Lung (tissue), 12 donors: ENCODE data around the gene CALML6. TPM values are rescaled to one million over a fixed set of nuclear protein-coding genes. Genes with fewer than 3 reads are reported as not detected.

Experiments used
- ATAC-seq: fragments of 200-7000 bp; cut with Tn5 transposase; one replicate; pipeline ENCODE4 v1.9.1; 2020; ENCODE audit warnings: moderate number of reproducible peaks; ENCODE audit not compliant: insufficient read depth, low FRiP score
- DNase-seq, 3 donors: peaks; one replicate each; pipeline ENCODE4 v3.0.0-alpha.2; 2013 to 2017
- H3K27ac ChIP-seq, 2 donors: one replicate each; pipeline ENCODE4 v1.5.1; 2013; ENCODE audit warnings: mild to moderate bottlenecking in 2 of 2, moderate library complexity in 2 of 2, control low read depth in 1 of 2, inconsistent platforms in 1 of 2, low read depth in 1 of 2, low read length in 1 of 2
- H3K27me3 ChIP-seq, 3 donors: one replicate each; pipeline ENCODE4 v1.5.1; 2013; ENCODE audit warnings: low read length in 2 of 3; ENCODE audit not compliant: control insufficient read depth in 3 of 3, insufficient read depth in 3 of 3
- H3K36me3 ChIP-seq, 4 donors: one replicate each; pipeline ENCODE4 v1.5.1; 2013; ENCODE audit warnings: low read length in 4 of 4, mild to moderate bottlenecking in 1 of 4, moderate library complexity in 1 of 4; ENCODE audit not compliant: control insufficient read depth in 4 of 4, insufficient read depth in 4 of 4
- H3K4me1 ChIP-seq, 5 donors: one replicate each; pipeline ENCODE4 v1.5.1; 2013; ENCODE audit warnings: low read length in 5 of 5, mild to moderate bottlenecking in 2 of 5, moderate library complexity in 1 of 5; ENCODE audit not compliant: control insufficient read depth in 5 of 5, insufficient read depth in 5 of 5
- H3K4me3 ChIP-seq: one replicate; pipeline ENCODE4 v1.5.1; 2013; ENCODE audit warnings: mild to moderate bottlenecking, control low read depth, moderate library complexity
- H3K9ac ChIP-seq, 2 donors: one replicate each; pipeline ENCODE4 v1.5.1; 2013; ENCODE audit warnings: low read length in 2 of 2, control low read depth in 1 of 2; ENCODE audit not compliant: insufficient read depth in 1 of 2
- H3K9me3 ChIP-seq, 4 donors: one replicate each; pipeline ENCODE4 v1.5.1; 2013; ENCODE audit warnings: low read length in 3 of 4, mild to moderate bottlenecking in 1 of 4, moderate library complexity in 1 of 4; ENCODE audit not compliant: control insufficient read depth in 4 of 4, insufficient read depth in 3 of 4
- WGBS, 2 donors: extraction: QIAGEN DNeasy Blood & Tissue Kit; methylation state at CpG; one replicate each; pipeline ENCODE4 v1.1.7; 2013; 5-methylcytosine and 5-hydroxymethylcytosine counted together
- polyA plus RNA-seq, 2 donors: library from polyadenylated mRNA; stranded (reverse); fragments of 200-250 nt; gene quantifications; one replicate each; pipeline ENCODE4 v1.2.1, GENCODE V29; 2013
- total RNA-seq, 2 donors: library from RNA; depleted of rRNA in 1 of 2; stranded (reverse); fragments of >200 nt in 1 of 2; gene quantifications; one replicate each; pipeline ENCODE4 v1.2.1, GENCODE V29; 2014 to 2021
- TF ChIP-seq, protein P1 (sequence below): IDR thresholded peaks from 2 replicates; pipeline ENCODE4 v1.5.1; 2012; ENCODE audit warnings: mild to moderate bottlenecking; ENCODE audit errors: control extremely low read depth, extremely low read depth
- donor health status: control.
- donor health status: control.
- donor health status: Bipolar disorder and iron deficiency.
- donor health status: healthy.
- donor health status: DM: yes; HTN: yes; CAD: no.

The CALML6 gene
- total and polyA plus RNA-seq, 4 donors, result 0.11 to 0.55 (median 0.34) TPM

DNA sequence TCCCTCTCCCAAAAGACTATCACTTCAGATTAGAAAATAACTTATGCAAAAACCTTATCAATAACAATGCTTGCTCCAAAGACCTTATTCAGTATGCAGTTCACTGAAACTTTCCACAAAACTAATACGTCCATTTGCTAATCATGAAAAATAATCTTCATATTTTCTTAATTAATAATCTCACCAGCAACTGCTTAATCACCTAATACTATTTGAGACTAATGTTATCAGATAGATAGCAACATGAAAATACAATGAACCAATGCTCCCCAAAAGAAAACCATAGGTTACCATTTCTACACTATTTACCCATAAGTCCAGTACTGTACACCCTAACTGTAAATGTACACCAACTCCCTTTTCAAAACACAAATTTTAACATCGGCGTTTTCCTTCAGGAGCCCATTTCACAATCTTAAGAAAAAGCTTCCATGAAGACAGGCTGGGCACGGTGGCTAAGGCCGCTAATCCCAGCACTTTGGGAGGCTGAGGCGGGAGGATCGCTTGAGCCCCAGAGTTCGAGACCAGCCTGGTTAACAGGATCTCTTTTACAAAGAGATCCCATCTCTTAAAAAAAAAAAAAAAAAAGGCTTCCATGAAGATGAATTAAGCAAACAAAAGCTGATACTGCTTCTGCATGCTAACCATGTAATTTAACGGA, 25.8 kb upstream of the CALML6 start:
- peak overlapping the region; percentile 89 for H3K4me3 ChIP-seq
- ATAC-seq (no peak), DNase-seq (peak in 1 of 3 donors; percentile 27)
- peaks cover 5 to 22% (median 9%) of the 10 kb centered on the region in 5 donors for H3K4me1 ChIP-seq
- 9 to 12% methylated on average over 9 of the region's 9 CpGs for WGBS, 2 donors
- peak overlapping the region; percentile 17 to 95 for H3K27ac ChIP-seq
- peak overlapping the region; percentile 36 to 63 for H3K9ac ChIP-seq
- peaks cover 0 to 2% (median under 1%) of the 10 kb centered on the region in 4 donors for H3K36me3 ChIP-seq
- H3K9me3 ChIP-seq, result no peaks in the 10 kb centered on the region
- H3K27me3 ChIP-seq, result no peaks in the 10 kb centered on the region
- TF ChIP-seq, protein P1, sequence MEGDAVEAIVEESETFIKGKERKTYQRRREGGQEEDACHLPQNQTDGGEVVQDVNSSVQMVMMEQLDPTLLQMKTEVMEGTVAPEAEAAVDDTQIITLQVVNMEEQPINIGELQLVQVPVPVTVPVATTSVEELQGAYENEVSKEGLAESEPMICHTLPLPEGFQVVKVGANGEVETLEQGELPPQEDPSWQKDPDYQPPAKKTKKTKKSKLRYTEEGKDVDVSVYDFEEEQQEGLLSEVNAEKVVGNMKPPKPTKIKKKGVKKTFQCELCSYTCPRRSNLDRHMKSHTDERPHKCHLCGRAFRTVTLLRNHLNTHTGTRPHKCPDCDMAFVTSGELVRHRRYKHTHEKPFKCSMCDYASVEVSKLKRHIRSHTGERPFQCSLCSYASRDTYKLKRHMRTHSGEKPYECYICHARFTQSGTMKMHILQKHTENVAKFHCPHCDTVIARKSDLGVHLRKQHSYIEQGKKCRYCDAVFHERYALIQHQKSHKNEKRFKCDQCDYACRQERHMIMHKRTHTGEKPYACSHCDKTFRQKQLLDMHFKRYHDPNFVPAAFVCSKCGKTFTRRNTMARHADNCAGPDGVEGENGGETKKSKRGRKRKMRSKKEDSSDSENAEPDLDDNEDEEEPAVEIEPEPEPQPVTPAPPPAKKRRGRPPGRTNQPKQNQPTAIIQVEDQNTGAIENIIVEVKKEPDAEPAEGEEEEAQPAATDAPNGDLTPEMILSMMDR, result no peak

DNA sequence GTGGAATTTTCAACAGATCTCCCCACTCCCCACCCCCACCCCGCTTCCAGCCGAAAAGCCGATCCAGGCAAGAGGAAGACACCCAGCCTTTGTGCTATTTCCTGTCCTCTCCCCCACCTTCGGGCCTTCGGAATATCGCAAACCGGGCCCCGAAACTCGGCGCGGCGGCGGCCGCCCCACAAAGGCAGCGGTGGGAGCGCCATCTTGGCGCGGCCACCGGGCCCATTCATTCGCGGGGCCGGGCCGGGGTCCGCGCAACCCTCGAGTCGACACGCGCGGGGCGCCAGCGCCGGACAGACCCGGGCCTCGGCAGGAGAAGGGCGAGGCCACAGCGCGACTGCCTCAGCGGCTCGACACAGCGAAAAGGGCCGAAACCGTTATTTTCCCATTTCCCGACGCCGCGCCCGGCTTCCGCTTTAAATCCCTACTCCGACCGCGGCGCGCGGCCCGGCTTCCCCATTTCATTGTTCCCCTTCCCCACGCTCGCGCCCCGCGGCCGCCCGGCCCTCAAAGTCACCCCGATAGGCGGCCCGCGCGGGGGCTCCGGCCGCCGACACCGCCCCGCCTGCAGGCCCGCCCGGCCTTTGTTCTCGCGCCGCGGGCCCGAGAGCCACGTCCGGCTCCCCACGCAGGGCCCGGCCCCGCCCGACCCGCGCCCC, 25.1 kb upstream of the CALML6 start:
- Histone ChIP-seq H3K36me3 (peaks cover 0 to 2% (median under 1%) of the 10 kb centered on the region in 4 donors), H3K4me1 (peaks cover 5 to 27% (median 9%) of the 10 kb centered on the region in 5 donors), H3K9ac (peak overlapping the region; percentile 36 to 63), H3K4me3 (peak overlapping the region; percentile 89), H3K27ac (peak overlapping the region; percentile 90 to 95), H3K9me3 (no peaks in the 10 kb centered on the region), H3K27me3 (no peaks in the 10 kb centered on the region)
- DNase-seq (peak; percentile 35 to 56 (median 52)), ATAC-seq (peak; percentile 21)
- TF ChIP-seq, protein P1, result no peak
- 0% methylated on average over 63 to 88 of the region's 88 CpGs for WGBS, 2 donors

- H3K4me1 ChIP-seq, result peaks cover 5 to 28% (median 9%) of the 10 kb centered on the region in 5 donors
- H3K4me3 ChIP-seq, result peak within 1 kb of the TSS; percentile 89
- peak within 1 kb of the TSS; percentile 94 to 95 for H3K27ac ChIP-seq
- H3K9me3 ChIP-seq, result no peaks in the 10 kb centered on the region
- H3K27me3 ChIP-seq, result no peaks in the 10 kb centered on the region
- WGBS, 2 donors, result 0 to 1% methylated on average over 80 to 137 of the region's 137 CpGs
- peak within 1 kb of the TSS; percentile 53 to 63 for H3K9ac ChIP-seq
- ATAC-seq (peak; percentile 86), DNase-seq (peak; percentile 93 to 97 (median 94))
- TF ChIP-seq, protein P1, result no peak
- peaks cover 0 to 2% (median under 1%) of the 10 kb centered on the region in 4 donors for H3K36me3 ChIP-seq
Measured at GRCh38 chr1:1890506-1891348, 24.3 kb upstream of the CALML6 start, which contains the start of gene GNB1. Gene GNB1, minus strand, starts transcription at chr1:1891087. Its CDS starts 65,634 bp downstream, at chr1:1825453.
